ENCODE measurements around the gene ABCC5. TPM values are rescaled to one million over a fixed set of nuclear protein-coding genes. Genes with fewer than 3 reads are reported as not detected.

Gene ABCC5
- polyA plus RNA-seq, 1 donor (not counting 4 experiments of a cell fraction or from before 2014, with no cell fraction given): 28.7 TPM

DNA sequence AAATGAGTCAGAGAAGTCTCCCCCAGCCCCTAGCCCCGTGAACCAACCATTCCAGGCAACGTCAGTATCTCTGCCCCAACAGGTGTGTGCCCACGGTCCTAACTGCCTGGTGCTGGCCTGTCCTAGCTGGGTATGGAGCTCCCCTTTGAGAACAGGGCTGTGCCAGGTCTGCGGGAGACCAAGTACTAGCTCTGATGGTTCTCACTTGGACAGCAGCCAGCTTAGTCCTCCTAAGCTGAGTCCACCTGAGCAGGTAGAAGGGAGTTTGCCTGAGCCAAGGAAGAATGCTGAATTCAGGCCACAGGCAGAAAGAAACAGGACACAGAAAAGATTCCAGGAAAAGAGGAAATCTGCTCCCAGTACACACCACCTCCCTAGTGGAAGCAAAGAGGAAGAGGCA lies 99.9 kb downstream of the ABCC5 start:
- Histone ChIP-seq H3K9me3 (ENCODE audit: control insufficient read depth, low read depth, low read length) (no peaks in the 10 kb centered on the region), H3K9ac (ENCODE audit: control insufficient read depth, extremely low read depth, insufficient read depth, low read length) (no peak overlapping the region), H3K9me1 (ENCODE audit: control insufficient read depth, extremely low read depth, insufficient read depth, low read length) (no peaks in the 10 kb centered on the region), H2AFZ (ENCODE audit: control insufficient read depth, low read length) (no peak overlapping the region), H4K20me1 (ENCODE audit: control insufficient read depth, extremely low read depth, insufficient read depth, low read length) (no peaks in the 10 kb centered on the region), H3K4me3 (ENCODE audit: control insufficient read depth in 2 of 3, extremely low read depth in 1 of 3, insufficient read depth in 2 of 3, low read depth in 1 of 3, low read length in 3 of 3) (no peak overlapping the region), H3K27ac (ENCODE audit: control insufficient read depth, insufficient read depth, low read length) (no peak overlapping the region), H3K27me3 (ENCODE audit: control insufficient read depth, extremely low read depth, insufficient read depth, low read length) (no peaks in the 10 kb centered on the region), H3K36me3 (ENCODE audit: control insufficient read depth in 2 of 2, extremely low read depth in 1 of 2, insufficient read depth in 2 of 2, low read length in 2 of 2) (peaks cover 6 to 15% of the 10 kb centered on the region in 2 experiments), H3K4me2 (ENCODE audit: control insufficient read depth, extremely low read depth, insufficient read depth, low read depth, low read length) (no peak overlapping the region), H3K79me2 (ENCODE audit: control insufficient read depth, insufficient read depth, low read length) (no peaks in the 10 kb centered on the region), H3K4me1 (ENCODE audit: control insufficient read depth, extremely low read depth, insufficient read depth, low read length) (peaks cover 18% of the 10 kb centered on the region)
- no peak for DNase-seq (ENCODE audit: low read depth, low spot score)
- no peak for FAIRE-seq
- TF ChIP-seq, protein P1, sequence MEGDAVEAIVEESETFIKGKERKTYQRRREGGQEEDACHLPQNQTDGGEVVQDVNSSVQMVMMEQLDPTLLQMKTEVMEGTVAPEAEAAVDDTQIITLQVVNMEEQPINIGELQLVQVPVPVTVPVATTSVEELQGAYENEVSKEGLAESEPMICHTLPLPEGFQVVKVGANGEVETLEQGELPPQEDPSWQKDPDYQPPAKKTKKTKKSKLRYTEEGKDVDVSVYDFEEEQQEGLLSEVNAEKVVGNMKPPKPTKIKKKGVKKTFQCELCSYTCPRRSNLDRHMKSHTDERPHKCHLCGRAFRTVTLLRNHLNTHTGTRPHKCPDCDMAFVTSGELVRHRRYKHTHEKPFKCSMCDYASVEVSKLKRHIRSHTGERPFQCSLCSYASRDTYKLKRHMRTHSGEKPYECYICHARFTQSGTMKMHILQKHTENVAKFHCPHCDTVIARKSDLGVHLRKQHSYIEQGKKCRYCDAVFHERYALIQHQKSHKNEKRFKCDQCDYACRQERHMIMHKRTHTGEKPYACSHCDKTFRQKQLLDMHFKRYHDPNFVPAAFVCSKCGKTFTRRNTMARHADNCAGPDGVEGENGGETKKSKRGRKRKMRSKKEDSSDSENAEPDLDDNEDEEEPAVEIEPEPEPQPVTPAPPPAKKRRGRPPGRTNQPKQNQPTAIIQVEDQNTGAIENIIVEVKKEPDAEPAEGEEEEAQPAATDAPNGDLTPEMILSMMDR (optimal IDR thresholded peaks at IDR 0.05 in 1 of 3, IDR thresholded peaks at IDR 0.05 in 1 of 3, conservative IDR thresholded peaks at IDR 0.05 in 1 of 3; ENCODE audit: extremely low read depth in 1 of 3, insufficient read depth in 2 of 3, low read length in 3 of 3): no peak
- TF ChIP-seq EZH2 (IDR thresholded peaks at IDR 0.05; ENCODE audit: low read length): no peak
- dilution Hi-C loops (cut with MboI; ENCODE audit: extremely low pct_ligation_motif_present, low sequenced_read_pairs): no loop called here

DNA sequence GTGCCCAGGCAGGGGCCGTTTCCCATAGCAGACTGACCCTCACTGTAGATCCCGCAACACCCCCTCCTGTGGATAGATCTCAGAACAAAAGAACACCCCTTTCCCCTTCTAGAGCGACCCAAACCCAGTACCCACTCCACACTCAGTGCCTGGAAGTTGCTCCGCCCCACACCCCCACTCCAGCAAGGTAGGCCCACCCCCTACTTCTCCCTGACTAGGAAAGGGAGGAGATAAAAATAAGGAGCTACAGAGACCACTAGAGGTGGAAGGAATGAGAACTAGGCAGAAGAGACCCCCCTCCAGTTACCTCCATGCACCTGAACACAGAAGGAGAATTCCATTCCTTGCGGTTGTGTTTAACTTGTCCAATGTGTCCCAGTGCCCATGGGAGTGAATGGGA lies 102.8 kb downstream of the ABCC5 start:
- H3K27me3 ChIP-seq (ENCODE audit: control insufficient read depth, extremely low read depth, insufficient read depth, low read length): no peaks in the 10 kb centered on the region
- no peak overlapping the region for H3K4me2 ChIP-seq (ENCODE audit: control insufficient read depth, extremely low read depth, insufficient read depth, low read depth, low read length)

More for the DNA sequence above, 102.8 kb downstream of the ABCC5 start:
- Histone ChIP-seq H3K9me1 (ENCODE audit: control insufficient read depth, extremely low read depth, insufficient read depth, low read length) (no peaks in the 10 kb centered on the region), H2AFZ (ENCODE audit: control insufficient read depth, low read length) (no peak overlapping the region), H3K9ac (ENCODE audit: control insufficient read depth, extremely low read depth, insufficient read depth, low read length) (no peak overlapping the region), H3K4me3 (ENCODE audit: control insufficient read depth in 2 of 3, extremely low read depth in 1 of 3, insufficient read depth in 2 of 3, low read depth in 1 of 3, low read length in 3 of 3) (no peak overlapping the region), H3K36me3 (ENCODE audit: control insufficient read depth in 2 of 2, extremely low read depth in 1 of 2, insufficient read depth in 2 of 2, low read length in 2 of 2) (peaks cover 0 to under 1% of the 10 kb centered on the region in 2 experiments), H3K79me2 (ENCODE audit: control insufficient read depth, insufficient read depth, low read length) (no peaks in the 10 kb centered on the region), H3K4me1 (ENCODE audit: control insufficient read depth, extremely low read depth, insufficient read depth, low read length) (peaks cover 18% of the 10 kb centered on the region), H4K20me1 (ENCODE audit: control insufficient read depth, extremely low read depth, insufficient read depth, low read length) (no peaks in the 10 kb centered on the region), H3K9me3 (ENCODE audit: control insufficient read depth, low read depth, low read length) (no peaks in the 10 kb centered on the region), H3K27ac (ENCODE audit: control insufficient read depth, insufficient read depth, low read length) (no peak overlapping the region)
- no peak for FAIRE-seq
- no peak for DNase-seq (ENCODE audit: low read depth, low spot score)
- no peak for TF ChIP-seq EZH2 (IDR thresholded peaks at IDR 0.05; ENCODE audit: low read length)
- TF ChIP-seq, protein P1 (optimal IDR thresholded peaks at IDR 0.05 in 1 of 3, IDR thresholded peaks at IDR 0.05 in 1 of 3, conservative IDR thresholded peaks at IDR 0.05 in 1 of 3; ENCODE audit: extremely low read depth in 1 of 3, insufficient read depth in 2 of 3, low read length in 3 of 3): no peak
- dilution Hi-C loops (cut with MboI; ENCODE audit: extremely low pct_ligation_motif_present, low sequenced_read_pairs): no loop called here

Measured in keratinocyte (primary cell).